CD14-positive monocyte (primary cell): ENCODE data around the gene LHX6. TPM values are rescaled to one million over a fixed set of nuclear protein-coding genes. Genes with fewer than 3 reads are reported as not detected.
A peak's percentile ranks its signal among the peaks of the same experiment; 100 is the strongest.

ENCODE experiments used
- DNase-seq, 3 donors: peaks; one replicate each; pipeline ENCODE4 v3.0.0-alpha.2; 2011 to 2022
- H2AFZ ChIP-seq: 2 replicates; pipeline ENCODE4 v1.6.0; 2012; ENCODE audit warnings: mild to moderate bottlenecking, low read depth, low read length, inconsistent platforms; ENCODE audit not compliant: insufficient read depth, poor library complexity, severe bottlenecking
- H3K27ac ChIP-seq, 2 donors: 1 replicate in 1 of 2; 2 replicates in 1 of 2; pipeline ENCODE4 v1.5.1; 2012 to 2013; ENCODE audit warnings: low read length in 2 of 2, control low read depth in 1 of 2, inconsistent platforms in 1 of 2, low read depth in 1 of 2, mild to moderate bottlenecking in 1 of 2
- H3K27me3 ChIP-seq, 2 donors: one replicate each; pipeline versions ENCODE4 v1.6.0 to v1.6.1; 2011 to 2013; ENCODE audit warnings: low read length in 2 of 2; ENCODE audit not compliant: control insufficient read depth in 2 of 2, insufficient read depth in 2 of 2
- H3K36me3 ChIP-seq, 2 donors: replicated peaks in 1 of 2; 1 replicate in 1 of 2; 2 replicates in 1 of 2; pipeline versions ENCODE4 v1.5.1 to v1.6.1; 2012 to 2013; ENCODE audit warnings: low read length in 2 of 2, control low read depth in 1 of 2, inconsistent platforms in 1 of 2, mild to moderate bottlenecking in 1 of 2; ENCODE audit not compliant: insufficient read depth in 2 of 2, control insufficient read depth in 1 of 2
- H3K4me1 ChIP-seq, 2 donors: 1 replicate in 1 of 2; 2 replicates in 1 of 2; pipeline versions ENCODE4 v1.5.1 to v1.6.1; 2012 to 2013; ENCODE audit warnings: low read length in 2 of 2, control low read depth in 1 of 2, inconsistent platforms in 1 of 2, mild to moderate bottlenecking in 1 of 2, moderate library complexity in 1 of 2; ENCODE audit not compliant: insufficient read depth in 2 of 2, control insufficient read depth in 1 of 2
- H3K4me2 ChIP-seq: replicated peaks from 2 replicates; pipeline ENCODE3; 2012; ENCODE audit warnings: low read length, moderate library complexity, mild to moderate bottlenecking; ENCODE audit not compliant: poor library complexity, severe bottlenecking; ENCODE audit errors: extremely low read depth
- H3K4me3 ChIP-seq, 3 experiments: fragments of 200-600 bp in 1 of 3; sonication (generic) in 1 of 3; replicated peaks in 1 of 3; 1 replicate in 2 of 3; 2 replicates in 1 of 3; pipeline ENCODE4 v1.5.1; 2011 to 2013; ENCODE audit warnings: low read length in 3 of 3, mild to moderate bottlenecking in 3 of 3, control low read depth in 2 of 3, low read depth in 2 of 3, inconsistent platforms in 1 of 3, moderate library complexity in 1 of 3
- H3K79me2 ChIP-seq: 2 replicates; pipeline ENCODE4 v1.6.0; 2012; ENCODE audit warnings: mild to moderate bottlenecking, control low read depth, inconsistent platforms, low read length, moderate library complexity; ENCODE audit not compliant: insufficient read depth
- H3K9ac ChIP-seq: 2 replicates; pipeline ENCODE4 v1.6.0; 2017; ENCODE audit warnings: low read length, mild to moderate bottlenecking; ENCODE audit not compliant: insufficient read depth, poor library complexity, severe bottlenecking
- H3K9me3 ChIP-seq, 2 donors: replicated peaks in 1 of 2; 1 replicate in 1 of 2; 2 replicates in 1 of 2; pipeline versions ENCODE4 v1.5.1 to v1.6.1; 2012 to 2013; ENCODE audit warnings: low read length in 2 of 2, control low read depth in 1 of 2; ENCODE audit not compliant: control insufficient read depth in 1 of 2, insufficient read depth in 1 of 2
- H4K20me1 ChIP-seq: 2 replicates; pipeline ENCODE4 v1.6.0; 2012; ENCODE audit warnings: mild to moderate bottlenecking, low read length, control low read depth, moderate library complexity; ENCODE audit not compliant: insufficient read depth
- H3K27ac Mint-ChIP-seq, 7 donors: one replicate each; pipeline ENCODE4 v1.8.0; 2020; ENCODE audit warnings: mild to moderate bottlenecking in 7 of 7, mixed read lengths in 7 of 7, moderate library complexity in 6 of 7, inconsistent platforms in 2 of 7
- H3K27me3 Mint-ChIP-seq, 3 donors: one replicate each; pipeline ENCODE4 v1.8.0; 2021 to 2022; ENCODE audit warnings: low read depth in 3 of 3, mild to moderate bottlenecking in 3 of 3, mixed read lengths in 3 of 3, moderate library complexity in 3 of 3, inconsistent platforms in 1 of 3
- H3K36me3 Mint-ChIP-seq, 2 donors: one replicate each; pipeline ENCODE4 v1.8.0; 2020; ENCODE audit warnings: mixed read lengths in 2 of 2, inconsistent platforms in 1 of 2, mild to moderate bottlenecking in 1 of 2
- H3K4me1 Mint-ChIP-seq: one replicate; pipeline ENCODE4 v1.8.0; 2020; ENCODE audit warnings: mild to moderate bottlenecking, mixed read lengths
- H3K4me3 Mint-ChIP-seq, 2 donors: one replicate each; pipeline ENCODE4 v1.8.0; 2020; ENCODE audit warnings: mild to moderate bottlenecking in 2 of 2, mixed read lengths in 2 of 2, moderate library complexity in 1 of 2
- H3K9me3 Mint-ChIP-seq, 7 donors: one replicate each; pipeline ENCODE4 v1.8.0; 2020 to 2022; ENCODE audit warnings: mixed read lengths in 7 of 7, mild to moderate bottlenecking in 6 of 7, moderate library complexity in 6 of 7, inconsistent platforms in 2 of 7
- WGBS: methylation state at CpG from one replicate; pipeline ENCODE4 v1.1.5; 2013; ENCODE audit warnings: missing lambda C conversion rate; ENCODE audit not compliant: insufficient coverage; 5-methylcytosine and 5-hydroxymethylcytosine counted together
- intact Hi-C, 2 donors: fragments of 100-400 bp; cut with micrococcal nuclease; formaldehyde crosslinking; loops; one replicate each; pipeline versions ENCODE4 v1.15.0 to v1.15.1; 2023
- polyA plus RNA-seq, 3 donors: library from polyadenylated mRNA; depleted of rRNA in 1 of 3; unstranded in 2 of 3; stranded (reverse) in 1 of 3; fragments of 300-500 nt in 2 of 3; fragments of >200 nt in 1 of 3; fragmentation: Illumina TruSeq in 2 of 3; gene quantifications; 1 replicate in 2 of 3; 2 replicates in 1 of 3; pipeline ENCODE4 v1.2.3, GENCODE V29; 2012 to 2021
- TF ChIP-seq, protein P1 (sequence below): fragments of 200-600 bp; IDR thresholded peaks from one replicate; pipeline ENCODE4 v1.8.0; 2022; ENCODE audit warnings: antibody characterized with exemption, mild to moderate bottlenecking

The LHX6 gene
- polyA plus RNA-seq, 3 donors: not detected

DNA sequence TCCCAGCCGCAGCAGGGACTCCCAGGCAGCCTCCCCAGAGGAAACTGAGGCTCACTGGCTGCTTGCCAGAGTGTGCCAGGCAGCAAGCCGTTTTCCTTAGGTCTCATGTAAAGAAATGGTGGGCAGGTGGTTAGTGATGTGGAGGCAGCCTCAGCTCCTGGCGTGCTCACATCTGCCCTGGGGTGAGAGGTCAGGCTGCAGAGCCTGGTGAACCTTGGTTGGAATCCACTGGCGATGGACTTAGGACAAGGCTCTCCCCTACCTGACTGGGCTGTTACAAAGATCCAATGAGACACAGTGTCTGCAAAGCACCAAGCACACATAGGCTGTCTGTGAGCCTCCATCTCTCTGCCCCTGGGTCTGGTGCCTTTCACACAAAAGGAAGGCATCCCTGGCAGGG lies 30.9 kb downstream of the LHX6 start:
- 79% methylated on average over 4 of the region's 4 CpGs for WGBS
- Mint-ChIP-seq H3K4me3 (no peak overlapping the region), H3K27ac (peak overlapping the region in 1 of 7 donors; percentile 63), H3K27me3 (peaks cover 0 to 5% (median 2%) of the 10 kb centered on the region in 3 donors), H3K9me3 (no peaks in the 10 kb centered on the region), H3K4me1 (no peaks in the 10 kb centered on the region), H3K36me3 (no peaks in the 10 kb centered on the region)
- no peak overlapping the region for H3K4me2 ChIP-seq
- H4K20me1 ChIP-seq: no peaks in the 10 kb centered on the region
- intact Hi-C loops: no loop called here
- no peaks in the 10 kb centered on the region for H3K79me2 ChIP-seq
- H3K27ac ChIP-seq: no peak overlapping the region
- H3K4me3 ChIP-seq: no peak overlapping the region
- H3K36me3 ChIP-seq: no peaks in the 10 kb centered on the region
- no peaks in the 10 kb centered on the region for H3K4me1 ChIP-seq
- H2AFZ ChIP-seq: no peak overlapping the region
- no peak overlapping the region for H3K9ac ChIP-seq
- no peaks in the 10 kb centered on the region for H3K9me3 ChIP-seq
- TF ChIP-seq, protein P1, sequence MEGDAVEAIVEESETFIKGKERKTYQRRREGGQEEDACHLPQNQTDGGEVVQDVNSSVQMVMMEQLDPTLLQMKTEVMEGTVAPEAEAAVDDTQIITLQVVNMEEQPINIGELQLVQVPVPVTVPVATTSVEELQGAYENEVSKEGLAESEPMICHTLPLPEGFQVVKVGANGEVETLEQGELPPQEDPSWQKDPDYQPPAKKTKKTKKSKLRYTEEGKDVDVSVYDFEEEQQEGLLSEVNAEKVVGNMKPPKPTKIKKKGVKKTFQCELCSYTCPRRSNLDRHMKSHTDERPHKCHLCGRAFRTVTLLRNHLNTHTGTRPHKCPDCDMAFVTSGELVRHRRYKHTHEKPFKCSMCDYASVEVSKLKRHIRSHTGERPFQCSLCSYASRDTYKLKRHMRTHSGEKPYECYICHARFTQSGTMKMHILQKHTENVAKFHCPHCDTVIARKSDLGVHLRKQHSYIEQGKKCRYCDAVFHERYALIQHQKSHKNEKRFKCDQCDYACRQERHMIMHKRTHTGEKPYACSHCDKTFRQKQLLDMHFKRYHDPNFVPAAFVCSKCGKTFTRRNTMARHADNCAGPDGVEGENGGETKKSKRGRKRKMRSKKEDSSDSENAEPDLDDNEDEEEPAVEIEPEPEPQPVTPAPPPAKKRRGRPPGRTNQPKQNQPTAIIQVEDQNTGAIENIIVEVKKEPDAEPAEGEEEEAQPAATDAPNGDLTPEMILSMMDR: no peak
- no peak for DNase-seq
- no peaks in the 10 kb centered on the region for H3K27me3 ChIP-seq

DNA sequence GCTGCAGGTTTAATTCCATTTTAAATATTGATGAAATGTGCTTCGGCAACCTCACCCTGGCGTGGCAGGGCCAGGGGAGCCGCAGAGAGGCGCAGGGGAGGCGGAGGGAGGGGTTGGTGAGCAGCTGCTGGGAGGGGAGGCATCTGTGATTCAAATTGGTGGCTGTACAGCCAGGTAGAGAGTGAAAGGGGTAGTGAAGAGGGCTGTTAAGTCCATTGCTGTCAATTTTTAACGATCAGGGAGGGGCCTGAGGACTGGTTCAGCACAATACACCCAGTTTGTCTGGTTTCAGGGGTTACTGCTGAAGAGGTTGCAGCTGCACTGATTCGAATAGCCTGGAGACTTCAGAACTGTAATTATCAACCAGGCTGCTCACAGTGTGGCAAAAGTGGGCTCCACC lies 31.3 kb downstream of the LHX6 start:
- Mint-ChIP-seq H3K27me3 (peaks cover 0 to 5% (median 2%) of the 10 kb centered on the region in 3 donors), H3K36me3 (no peaks in the 10 kb centered on the region), H3K4me1 (no peaks in the 10 kb centered on the region), H3K4me3 (no peak overlapping the region), H3K27ac (no peak overlapping the region), H3K9me3 (no peaks in the 10 kb centered on the region)
- Histone ChIP-seq H3K27ac (no peak overlapping the region), H3K9ac (no peak overlapping the region), H4K20me1 (no peaks in the 10 kb centered on the region), H3K4me1 (no peaks in the 10 kb centered on the region), H3K4me3 (no peak overlapping the region), H3K4me2 (no peak overlapping the region), H3K36me3 (no peaks in the 10 kb centered on the region), H2AFZ (no peak overlapping the region), H3K27me3 (no peaks in the 10 kb centered on the region), H3K9me3 (no peaks in the 10 kb centered on the region), H3K79me2 (no peaks in the 10 kb centered on the region)
- DNase-seq: no peak
- TF ChIP-seq, protein P1: no peak
- intact Hi-C loops: no loop called here
- 87% methylated on average over 7 of the region's 7 CpGs for WGBS
